Left hindlimb (tissue), 1 donor: Measurements from ENCODE around the gene TAF1A.

Experiments
- DNase-seq: peaks from one replicate; pipeline ENCODE4 v3.0.0-alpha.2; 2018

The TAF1A gene

DNA sequence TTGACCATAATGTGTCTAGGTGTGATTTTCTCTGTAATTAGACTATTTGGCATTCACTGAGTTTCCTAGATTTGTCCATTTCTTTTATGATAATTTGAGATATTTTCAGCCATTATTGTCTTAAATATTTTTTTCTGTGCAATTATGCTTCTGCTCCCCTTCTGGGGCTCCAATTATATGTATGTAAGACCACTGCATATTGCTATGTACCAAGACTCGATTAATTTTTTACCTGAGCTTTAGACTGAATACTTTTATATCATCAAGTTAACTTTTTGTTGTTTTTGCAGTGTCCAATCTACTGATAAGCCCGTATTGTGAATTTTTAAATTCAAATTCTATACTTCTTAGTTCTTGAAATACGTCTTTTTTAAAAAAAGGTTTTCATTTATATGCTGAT, 5.1 kb upstream of the TAF1A start:
- DNase-seq, result no peak

DNA sequence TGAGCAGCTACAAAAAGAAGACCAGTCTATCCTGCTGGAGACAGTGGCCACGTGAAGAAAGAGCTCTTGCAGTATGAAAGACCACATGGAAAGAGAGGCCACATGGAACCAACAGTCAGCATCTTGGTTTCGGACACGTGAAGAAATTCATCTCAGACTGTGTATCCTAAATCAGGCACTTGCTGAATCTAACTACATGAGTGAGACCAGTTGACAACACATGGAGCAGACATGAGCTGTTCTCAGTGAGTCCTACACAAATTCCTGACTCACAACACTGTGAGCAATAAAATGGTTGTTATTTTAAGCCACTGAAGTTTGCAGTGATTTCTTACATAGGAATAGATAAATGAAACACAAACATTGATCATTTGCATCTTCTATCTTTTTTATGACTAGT, 2.4 kb upstream of the TAF1A start:
- DNase-seq, result no peak

DNA sequence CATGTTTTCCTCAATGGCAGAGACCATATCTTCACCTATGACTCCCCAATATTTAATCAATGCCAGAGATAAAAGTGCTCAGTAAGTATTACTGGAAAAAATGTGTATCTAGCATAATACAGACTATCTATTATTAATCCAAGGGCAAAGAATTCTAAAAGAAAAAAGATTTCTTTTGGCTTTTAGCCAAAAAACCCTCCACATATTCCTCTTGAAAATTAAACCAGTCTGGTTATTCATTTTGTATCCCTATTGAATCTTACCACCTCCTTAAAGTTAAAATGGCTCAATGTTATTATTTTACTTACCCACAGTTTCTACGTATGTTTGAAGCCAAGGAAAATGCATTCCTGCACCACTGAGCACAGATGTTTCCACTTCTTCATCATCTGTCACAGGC, 1.6 kb downstream of the TAF1A start:
- no peak for DNase-seq

DNA sequence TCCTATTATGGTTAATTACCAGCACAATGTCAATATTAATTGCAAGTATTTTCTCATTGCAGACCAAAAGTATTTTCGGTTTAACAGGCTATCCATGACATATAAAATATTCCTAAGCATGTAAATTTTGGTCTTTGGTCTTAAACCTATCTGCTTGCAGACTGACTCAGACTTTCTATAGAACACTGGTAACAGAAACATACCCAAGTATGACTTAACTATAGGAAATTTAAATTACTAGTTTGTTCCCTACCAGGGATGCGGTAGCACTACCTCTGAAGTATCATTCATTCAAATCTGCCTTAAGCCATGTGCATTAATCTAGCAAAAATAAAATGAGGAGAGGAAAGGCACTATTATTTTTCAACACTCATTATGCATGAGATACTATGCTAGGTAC, 2.9 kb downstream of the TAF1A start:
- DNase-seq, result no peak

DNA sequence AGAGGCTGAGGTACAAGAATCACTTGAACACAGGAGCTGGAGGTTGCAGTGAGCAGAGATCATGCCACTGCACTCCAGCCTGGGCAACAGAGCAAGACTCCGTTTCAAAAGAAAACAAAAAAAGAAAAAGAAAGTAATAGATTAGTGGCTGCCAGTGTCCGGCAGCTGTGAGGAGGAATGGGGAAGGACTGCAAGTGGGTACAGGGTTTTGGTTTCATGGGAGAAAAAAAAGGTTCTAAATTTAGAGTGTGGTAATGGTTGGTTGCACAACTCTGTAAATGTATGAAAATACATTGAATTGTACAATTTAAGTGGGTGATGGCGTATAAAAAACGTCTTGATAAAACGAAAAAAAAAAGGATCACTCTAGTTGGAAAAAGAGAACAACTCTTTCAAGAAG, 6.7 kb downstream of the TAF1A start:
- DNase-seq, result no peak

DNA sequence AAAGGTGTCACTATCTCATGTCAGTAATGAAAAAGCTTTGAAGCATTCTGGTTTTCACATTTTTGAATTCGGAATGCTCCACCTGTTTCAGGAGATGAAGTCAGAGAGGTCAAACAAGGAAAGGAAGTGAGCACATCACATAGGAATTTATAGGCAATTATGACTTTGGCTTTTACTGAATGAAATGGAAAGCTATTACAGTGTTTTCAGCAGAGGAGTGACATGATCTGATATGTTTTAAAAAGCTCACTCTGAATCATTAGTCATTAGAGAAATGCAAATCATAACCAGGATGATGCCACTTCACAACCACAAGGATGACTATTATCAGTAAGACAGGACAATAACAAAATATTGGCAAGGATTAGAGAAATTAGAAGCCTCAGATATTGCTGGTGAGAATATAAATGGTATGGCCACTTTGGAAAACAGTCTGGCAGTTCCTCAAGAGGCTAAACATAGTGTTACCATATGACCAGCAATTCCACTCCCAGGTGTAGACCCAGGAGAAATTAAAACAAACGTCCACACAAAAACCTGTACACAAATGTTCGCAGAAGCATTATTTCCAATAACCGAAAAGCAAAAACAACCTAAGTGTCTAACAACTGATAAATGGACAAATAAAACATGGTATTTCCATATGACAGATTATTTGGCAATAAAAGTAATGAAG, 7.5 kb downstream of the TAF1A start:
- DNase-seq, result no peak

DNA sequence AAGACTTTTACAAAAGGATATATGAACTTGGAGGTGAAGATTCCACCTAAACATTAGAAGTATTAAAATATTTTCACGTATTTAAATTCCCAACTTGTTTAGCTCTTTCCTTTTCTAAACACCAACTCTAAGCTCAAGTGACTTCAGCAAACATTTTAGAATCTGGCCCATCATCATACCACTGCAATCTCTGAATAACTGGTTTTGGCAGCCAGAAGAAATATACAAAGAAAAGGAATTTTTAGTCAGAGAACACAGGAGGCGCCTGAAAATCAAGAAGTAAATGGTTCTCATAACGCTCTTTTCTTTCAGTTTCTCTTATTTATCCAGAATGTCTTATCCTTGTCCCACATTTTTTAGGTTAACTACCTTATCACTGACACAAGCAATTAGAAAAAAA, 10.4 kb downstream of the TAF1A start:
- DNase-seq, result no peak

DNA sequence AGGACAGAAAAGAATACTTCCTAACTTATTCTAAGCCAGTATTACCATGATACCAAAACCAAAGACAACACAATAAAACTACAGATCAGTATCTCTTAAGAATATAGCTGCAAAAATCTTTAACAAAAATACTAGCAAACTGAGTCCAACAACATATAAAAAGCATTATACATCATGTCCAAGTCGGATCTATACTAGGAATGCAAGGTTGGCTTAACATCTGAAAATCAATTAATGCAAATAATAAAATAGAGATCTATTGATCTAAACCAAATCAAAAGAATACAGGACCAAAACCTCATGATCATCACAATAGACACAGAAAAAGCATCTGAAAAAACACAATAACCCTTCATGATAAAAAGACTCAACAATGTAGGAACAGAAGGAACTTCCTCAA, 18.9 kb downstream of the TAF1A start:
- DNase-seq, result no peak

DNA sequence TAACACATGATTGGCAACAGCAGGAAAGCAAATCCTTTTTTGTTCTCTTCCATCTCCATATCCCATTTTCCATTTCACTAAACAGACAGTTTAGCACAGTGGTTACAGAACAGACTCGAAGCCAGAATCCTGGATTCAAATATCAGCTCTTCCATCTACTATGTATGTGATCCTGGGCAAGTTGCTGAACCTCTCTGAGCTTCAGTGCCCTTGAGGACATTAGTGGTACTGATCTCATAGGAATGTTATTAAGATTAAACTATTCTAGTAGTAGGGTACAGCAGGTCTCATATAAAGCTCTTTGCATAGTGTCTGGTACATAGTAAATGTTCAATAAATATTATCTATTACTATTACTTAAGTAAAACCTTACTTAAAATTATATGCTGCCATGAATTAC, 28.1 kb downstream of the TAF1A start:
- DNase-seq, result no peak

DNA sequence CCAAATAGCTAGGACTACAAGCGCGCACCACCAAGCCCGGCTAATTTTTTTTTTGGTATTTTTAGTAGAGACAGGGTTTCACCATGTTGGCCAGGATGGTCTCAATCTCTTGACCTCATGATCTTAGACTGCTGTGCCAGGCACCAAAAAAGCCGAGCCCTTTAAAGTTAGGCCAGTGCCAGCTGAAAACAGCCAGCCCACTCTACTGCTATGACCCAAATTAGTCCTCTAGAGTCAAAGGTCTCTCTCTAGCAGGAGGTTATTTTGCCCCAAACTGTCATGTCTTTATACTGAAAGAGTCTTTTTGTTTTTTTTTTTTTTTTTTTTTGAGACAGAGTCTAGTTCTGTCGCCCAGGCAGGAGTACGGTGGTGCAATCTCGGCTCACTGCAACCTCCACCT, 32.2 kb downstream of the TAF1A start:
- DNase-seq, result no peak

DNA sequence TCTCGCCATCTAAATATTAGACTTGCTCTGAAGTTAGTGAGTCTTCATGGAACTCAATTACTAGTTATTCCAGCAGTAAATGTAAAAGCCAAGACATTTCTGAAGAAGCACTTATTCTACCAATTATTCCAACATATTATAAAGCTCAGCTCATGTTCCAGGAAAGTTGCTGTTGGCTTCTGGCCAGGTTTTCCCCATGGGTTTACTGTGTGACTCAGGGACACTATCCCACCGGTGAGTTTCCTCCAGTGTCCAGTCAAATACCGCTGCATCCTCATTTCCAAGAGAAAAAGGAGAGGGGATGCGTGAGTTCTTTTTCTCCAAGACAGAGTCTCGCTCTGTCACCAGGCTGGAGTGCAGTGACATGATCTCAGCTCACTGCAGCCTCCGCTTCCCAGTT, 32.6 kb downstream of the TAF1A start:
- DNase-seq, result no peak

DNA sequence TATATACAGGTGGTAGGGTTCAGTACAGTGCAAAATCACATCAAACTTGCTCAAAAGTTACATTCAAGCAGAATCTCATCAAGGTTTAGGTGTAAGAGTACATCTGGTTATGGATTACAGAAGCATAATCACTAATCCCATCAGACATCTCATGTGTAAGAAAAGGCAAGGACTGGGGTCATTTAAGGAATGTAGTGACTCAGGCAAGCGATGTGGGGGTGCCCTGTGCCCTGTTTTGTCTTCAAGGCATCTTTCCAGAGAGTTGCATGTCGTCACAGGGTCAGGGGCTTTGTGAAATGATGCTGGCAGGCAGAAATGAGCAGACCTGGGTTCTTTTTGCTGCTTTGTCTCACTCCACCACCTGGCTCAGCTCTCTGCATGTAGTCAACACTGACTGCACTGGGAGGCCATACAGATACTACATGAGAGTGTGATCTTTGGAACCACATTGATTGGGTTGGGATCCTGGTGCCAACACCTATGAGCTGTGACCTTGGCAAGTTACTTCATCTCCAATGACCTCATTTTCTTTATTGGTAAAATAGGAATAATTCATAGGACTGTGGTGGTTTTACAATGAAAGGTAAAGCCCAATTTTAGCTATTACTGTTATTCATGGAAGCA, 33.6 kb downstream of the TAF1A start:
- no peak for DNase-seq

DNA sequence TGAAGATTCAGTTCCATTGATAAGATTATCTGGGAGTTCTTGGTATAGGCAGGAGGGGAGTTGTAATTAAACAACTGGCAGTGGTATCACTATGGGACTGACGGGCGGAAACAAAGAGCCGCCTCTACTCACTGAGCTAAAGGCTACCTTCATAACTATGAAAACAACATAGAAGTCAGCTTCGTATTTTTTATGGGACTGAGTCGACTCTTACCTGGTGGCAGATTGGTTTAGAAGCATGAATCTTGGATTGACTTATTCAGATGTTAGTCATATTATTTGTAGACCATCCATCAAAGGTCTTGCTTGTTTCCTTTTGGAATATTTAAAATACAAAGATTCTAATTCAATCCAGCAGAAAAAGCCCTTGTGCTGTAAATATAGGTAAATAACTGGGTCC, 35.6 kb downstream of the TAF1A start:
- no peak for DNase-seq

DNA sequence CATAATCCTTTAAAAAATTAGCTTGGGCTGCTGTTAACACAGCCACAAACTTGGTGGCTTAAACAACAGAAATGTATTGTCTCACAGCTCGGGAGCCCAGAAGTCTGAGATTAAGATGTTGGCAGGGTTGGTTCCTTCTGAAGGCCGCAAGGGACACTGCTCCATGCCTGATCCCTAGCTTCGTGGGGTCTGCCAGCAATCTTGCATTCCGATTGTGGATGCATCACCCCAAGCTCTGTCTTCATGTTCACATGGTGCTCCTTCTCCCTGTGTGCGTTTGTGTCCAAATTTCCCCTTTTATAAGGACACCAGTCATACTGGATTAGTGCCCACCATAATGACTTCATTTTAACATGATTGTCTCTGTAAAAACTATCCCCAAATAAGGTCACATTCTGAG, 36.9 kb downstream of the TAF1A start:
- DNase-seq, result no peak

DNA sequence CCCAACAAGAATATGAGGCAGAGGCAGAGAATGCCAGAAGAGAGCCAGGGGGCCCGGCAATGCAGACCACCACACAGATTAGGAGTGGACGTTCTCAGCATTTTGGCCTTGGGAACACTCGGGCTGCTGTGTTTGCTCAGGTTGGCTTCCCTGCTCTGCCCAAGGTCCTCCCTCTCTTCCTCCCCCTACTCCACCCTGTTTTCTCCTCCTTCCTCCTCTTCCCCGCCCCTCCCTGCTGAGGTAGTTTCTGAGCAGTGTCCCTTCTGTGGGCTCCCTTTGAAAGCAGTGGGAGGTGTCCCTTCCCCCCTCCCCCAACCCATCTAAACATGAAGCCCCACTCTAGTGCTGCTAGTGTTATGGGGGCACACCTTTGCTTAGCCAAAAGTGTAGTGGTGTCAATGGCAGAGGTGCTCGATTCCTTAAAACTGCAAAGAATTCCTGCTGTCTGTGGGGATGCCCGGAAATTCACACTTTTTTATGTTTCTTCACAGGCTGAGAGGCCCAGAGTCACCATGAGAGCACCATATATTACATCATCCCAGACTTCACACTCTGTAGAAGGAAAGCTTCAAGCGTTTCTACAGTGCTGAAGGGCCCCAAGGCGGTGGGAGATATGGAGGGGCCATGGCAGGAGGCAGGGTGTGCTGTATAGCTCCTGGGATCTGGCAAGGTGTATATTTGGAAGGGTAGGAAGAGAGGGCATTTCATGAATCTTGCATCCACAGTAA, 41.6 kb downstream of the TAF1A start, which contains the start of gene HHIPL2:
Gene HHIPL2 (minus strand): TSS at position 161 of the 728 bp plus-strand sequence. CDS start 60 bp downstream, at position 101.
- no peak for DNase-seq

DNA sequence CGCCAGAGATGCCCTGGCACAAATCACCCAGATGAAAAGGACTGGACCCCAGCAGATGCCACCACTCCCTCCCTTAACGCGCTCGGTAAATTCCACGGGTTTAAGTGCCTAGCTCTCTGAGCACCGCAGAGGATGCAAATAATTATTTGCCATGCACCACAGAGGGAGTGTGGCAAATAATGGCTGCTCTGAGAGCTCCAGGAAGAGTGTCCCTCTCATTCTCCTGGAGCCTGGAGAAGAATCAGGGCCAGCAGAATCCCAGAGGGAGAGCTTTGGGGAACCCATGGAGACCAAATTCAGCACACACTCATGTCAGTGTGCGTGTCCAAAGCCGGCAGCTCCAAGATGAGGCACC, 42.5 kb downstream of the TAF1A start:
- DNase-seq, result no peak

DNA sequence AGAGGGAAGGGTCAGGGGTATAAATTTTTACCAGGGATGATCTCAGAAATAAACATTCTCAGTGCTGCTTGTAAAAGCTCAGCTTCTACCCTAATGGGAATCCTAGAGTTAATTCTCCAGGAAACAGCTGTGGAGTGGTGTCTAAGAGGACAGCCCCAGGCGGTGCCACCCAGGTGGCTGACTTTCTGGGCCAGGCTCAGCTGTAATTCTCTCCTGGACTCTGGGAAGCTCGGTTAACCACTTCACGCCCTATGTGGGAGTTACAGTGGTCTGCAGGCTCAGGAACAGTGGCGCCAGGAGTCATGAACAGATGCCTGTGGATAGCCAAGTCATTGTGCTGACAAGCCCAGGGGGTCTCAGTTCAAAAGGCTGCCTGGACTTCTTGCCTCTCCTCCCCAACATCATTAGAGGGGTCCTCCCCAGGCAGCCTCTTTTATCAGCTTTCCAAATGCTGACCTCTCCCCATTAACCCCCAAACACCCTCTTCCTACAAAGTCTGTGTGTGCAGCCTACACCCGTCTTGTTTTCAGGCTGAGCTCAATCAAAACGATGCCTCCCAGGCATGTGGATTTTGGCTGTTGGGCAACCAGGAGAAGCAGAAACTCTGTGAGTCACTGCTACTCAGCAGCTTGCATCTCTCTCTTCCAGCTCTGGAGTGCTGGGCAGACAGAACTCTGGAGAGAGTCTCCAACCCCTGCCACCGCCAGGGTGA, 43.0 kb downstream of the TAF1A start:
- DNase-seq, result peak; percentile 51

DNA sequence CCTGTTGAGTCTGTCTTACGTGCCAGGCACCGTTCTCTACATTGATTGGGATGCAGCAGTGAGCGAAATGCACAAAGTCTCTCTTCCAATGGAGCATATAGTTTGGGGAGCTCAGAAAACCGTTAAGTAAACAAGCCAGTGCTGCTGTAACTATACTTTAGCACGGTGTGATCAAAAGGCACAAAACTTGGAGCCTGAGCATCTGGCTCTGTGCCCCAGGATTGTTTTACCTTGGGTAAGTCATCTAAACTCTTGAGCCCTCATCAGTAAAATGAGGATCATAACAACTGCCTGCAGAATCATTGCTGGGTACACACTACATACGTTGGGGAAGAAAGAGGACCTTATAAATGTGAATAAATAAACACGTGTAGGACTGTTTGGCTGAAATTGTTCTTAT, 43.6 kb downstream of the TAF1A start:
- no peak for DNase-seq

DNA sequence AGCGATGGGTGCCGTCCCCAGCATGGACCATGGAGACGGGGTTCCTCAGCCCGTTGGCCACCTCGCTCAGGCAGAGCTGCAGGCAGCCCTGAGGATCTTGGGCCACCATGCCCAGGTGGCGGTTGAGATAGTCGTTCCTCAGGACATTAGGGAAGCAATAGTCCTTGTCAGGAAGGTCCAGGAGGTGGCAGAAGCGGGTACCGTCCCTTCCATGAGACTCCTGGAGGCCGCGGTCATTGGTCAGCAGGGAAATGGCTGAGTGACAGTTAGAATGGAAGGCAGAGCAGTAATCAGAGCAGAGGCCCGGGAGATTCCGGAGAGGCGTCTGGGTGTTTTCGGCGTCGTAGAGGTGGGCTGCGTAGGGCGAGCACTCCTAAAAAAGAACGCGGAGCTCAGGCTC, 45.9 kb downstream of the TAF1A start:
- DNase-seq, result no peak

DNA sequence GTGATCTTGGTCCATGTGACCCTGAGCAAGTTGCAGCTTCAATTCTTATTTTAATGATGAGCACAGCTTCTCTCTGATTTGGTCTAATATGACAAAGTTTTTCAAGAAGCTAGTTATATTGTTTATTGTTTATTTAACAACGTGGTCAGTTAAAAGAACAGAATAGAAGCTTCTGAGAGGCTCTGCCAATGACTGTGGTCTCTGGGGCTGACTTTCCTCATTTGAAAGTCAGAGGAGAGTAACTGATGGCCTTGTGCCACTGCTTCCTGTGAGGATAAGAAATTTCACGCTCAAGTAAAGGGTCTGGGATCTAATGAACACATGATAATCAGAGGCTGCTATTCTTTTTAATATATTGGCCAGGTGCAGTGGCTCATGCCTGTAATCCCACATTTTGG, 49.1 kb downstream of the TAF1A start:
- no peak for DNase-seq

DNA sequence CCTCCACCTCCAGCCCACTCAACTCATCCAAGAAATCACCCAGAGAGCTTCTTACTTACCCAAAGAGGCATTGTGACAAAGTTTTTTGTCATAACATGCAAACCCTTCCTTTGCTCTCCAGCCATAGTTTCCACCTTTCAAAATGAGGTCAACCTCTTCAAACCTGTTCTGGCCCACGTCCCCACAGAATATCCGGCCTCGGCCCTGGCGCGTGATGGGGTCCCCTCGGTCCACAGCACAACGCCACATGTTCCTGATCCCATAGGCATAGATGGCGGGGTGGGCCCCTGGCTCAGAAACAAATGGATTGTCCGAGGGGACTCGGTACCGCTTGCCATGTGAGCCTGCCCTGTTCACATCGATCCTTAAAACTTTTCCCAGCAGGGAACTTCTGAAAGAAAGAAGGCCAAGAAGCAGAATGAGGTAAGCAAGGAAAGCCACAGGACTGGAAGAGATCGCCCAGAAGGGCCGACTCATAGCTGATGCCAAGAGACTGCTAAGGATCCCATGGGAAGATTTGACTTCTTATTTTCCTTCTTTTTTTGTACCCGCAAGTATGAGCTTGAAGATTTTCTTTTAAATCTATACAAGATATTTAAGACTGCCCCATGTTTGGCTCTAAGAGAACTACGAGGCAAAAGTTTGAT, 49.7 kb downstream of the TAF1A start:
- no peak for DNase-seq

DNA sequence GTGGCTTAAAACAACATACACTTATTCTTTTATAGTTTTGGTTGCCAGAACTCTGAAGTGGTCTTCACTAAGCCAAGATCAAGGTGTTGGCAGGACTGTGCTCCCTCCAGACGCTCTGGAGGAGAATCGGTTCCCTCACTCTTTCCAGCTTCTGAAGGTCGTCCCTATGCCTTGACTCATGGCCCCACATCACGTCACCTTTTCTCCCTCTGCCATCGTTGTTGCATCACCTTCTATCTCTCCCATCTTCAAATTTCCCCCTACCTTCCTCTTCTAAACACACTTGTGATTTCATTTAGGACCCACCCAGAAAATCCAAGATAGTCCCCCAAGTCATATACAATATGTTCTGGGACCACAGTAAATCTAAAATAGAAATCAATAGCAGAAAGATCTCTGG, 54.3 kb downstream of the TAF1A start:
- no peak for DNase-seq

DNA sequence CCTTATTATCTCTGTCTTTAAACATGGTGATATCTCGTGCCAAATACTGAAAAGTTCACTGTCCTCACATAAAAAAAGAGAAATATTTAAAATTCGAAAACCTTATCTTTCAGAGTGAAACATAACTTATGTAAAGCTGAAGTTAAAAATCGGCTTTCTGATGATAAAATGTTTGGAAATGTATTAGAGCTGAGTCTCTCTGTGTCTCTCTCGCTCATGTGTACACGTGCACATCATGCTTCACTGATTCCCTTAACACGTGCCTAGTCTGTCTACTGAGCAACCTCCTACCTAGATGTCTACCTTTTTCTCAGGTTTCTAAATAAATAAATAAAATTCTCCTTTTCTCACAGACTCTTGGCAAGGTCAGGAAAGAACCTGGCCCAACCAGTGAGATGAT, 58.9 kb downstream of the TAF1A start:
- no peak for DNase-seq
